Activated CD4-positive, alpha-beta T cell treated with anti-CD3 and anti-CD28 coated beads, Interleukin-10, Interleukin-2, amounts not matched to agents 100 ng/mL and 50 ng/mL, durations not matched to agents 16 hours and 8 hours (primary cell): ENCODE results near the gene CHURC1.
A peak's percentile ranks its signal among the peaks of the same experiment; 100 is the strongest.

Source experiments
- DNase-seq: peaks from one replicate; pipeline ENCODE4 v3.0.0-alpha.2; 2020

CHURC1 gene

DNA sequence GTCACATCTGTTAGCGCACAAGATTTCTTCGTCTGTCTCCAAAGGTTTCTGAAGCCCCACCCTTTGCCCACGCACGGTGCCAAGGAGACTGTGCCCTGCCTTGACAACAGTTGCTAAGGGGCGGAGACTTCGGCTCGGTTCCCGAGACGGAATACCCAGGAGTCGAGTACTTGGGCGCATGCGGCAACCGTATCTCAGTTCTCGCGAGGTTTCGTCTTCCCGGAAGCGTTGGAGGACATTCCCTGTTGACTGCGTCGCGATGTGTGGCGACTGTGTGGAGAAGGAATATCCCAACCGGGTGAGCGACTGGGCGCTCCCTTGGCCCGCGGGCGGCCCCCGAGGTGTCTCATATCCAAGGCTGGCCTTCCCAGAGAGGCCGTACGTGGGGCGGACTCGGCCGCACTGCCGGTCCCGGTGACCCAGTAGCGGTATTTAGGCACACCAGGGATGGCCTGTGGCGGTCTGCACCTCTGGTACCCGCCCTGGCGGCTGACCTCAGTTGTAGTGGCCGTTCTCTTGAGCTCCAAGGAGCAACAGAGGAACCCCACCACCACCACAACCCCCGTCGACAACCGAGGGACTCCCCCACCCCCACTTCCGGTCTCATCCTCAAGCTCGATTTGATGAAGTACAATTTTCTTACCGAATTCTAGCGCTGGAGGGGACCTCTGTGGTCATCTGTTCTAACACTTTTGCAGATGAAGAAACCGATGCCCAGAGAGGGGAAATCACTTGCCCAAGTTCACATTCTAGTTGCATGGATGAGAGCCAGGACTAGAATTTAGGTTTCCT is at the start of gene CHURC1:
CHURC1 (plus strand) TSS at position 219 of the 792 bp plus-strand sequence; CDS start at position 260, 41 bp downstream.
- DNase-seq: peak; percentile 98

DNA sequence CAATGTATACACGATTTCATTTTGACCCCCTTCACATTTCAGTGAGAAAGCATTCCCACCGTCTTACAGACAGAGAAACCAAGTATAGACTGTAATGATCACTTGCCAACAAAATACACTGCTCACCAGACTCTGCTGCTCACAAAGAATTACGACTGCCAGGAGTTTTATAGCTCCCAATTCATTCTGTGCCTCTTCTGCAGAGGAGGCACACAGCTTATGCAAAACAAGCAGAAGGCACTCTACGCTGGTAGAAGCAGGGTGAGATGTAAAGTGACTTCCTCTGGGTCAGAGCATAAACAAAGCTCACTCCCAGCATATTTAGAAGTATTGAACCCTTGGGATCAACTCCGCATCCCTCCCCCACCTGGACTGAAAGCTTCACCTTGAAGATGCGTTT is 49.1 kb upstream of the CHURC1 start:
- no peak for DNase-seq

DNA sequence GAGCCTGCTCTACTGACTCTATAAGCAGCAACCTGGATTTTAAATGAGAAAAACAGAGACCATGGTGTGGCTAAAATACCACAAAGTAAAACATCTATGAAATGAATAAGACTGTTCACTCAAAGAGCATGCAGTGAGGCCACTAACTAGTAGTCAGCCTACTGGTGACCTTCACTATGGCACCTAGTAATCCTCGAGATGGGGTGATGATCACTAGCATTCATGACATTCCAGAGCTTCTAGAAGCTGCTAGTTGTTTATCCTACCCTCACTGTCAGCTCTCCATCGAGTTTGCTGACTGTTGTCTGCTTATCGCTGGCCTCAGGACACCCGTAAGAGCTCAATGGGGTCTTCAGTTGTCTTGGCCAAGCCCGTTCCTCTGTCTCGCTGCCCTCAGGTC is 48.3 kb upstream of the CHURC1 start:
- DNase-seq: no peak

- no peak for DNase-seq
These were observed 47.1 kb upstream of the CHURC1 start for GRCh38 chr14:64867182-64867581.

DNA sequence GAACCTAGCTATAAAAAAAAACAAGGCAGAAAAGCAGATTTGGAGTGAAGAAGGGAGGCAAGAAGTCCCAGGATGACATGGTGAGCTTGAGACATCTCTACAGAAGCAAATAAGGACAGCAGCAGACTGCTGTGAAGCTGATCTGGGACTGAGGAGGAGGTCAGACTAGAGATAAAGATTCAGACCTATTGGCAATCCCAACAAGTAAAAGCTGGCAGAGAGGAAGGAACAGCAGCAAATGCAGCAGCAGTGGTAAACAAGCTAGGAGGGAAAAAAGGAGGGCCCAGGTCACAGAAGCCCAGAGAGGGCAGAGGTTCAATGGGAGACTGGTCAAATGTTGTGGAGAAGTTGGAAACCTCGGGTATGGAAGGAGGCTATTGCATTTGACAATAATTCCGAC is 45.9 kb upstream of the CHURC1 start:
- DNase-seq: no peak

DNA sequence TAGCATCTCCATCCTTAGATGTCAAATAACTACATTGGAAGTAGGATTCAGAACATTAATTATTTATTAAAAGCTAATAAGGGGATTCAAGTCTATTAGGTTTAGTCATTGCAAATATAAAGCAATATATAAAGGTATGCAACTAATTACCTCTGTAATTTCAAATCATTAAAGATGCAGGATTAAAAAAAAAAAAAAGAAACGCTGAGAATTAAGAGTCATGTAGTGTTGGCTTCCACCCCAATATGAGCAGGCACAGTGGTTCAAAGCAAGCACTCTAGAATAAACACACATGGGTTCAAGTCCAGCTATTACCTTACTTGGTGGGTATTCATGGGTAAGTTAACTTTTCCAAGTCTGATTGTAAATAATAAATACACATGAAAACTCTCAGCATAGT is 45.4 kb upstream of the CHURC1 start:
- DNase-seq: no peak

DNA sequence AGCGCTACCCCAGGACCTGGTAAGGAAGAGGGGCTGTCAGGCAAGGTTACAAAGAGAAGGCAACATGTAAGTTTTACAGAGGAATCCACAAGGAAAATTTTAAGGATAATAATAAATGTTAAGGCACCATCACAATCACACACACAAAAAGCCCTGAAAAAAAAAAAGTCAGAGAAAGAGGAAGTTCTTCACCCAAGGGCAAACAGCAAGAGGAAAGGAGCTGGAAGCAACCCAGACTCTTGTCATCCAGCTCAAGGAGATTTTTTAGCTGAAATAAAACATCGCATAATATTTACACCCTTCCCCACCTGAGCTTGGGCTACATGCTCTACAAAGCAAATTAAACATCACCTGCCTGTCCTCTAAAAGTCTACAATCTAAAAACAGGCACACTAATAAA is 44.1 kb upstream of the CHURC1 start:
- DNase-seq: no peak

DNA sequence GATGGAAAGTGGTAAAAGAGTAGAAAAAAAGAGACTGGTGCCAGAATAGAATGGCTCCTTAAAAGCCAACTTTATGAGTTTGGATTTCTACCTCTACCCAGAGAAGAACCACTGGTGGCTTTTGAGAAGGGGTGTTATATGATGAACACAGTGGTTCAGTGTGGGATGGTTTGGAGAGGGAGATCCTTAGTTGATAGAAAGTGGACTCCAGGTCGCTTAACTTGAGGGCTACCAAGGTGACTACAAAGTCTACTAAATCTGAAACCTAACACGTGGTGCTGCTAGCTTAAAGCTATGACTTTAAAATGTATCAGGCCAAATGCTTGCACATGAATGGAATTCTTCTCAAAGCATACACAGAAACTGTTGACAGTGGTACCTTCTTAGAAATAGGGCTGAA is 42.9 kb upstream of the CHURC1 start:
- DNase-seq: peak; percentile 16

- no peak for DNase-seq
These were observed 40.6 kb upstream of the CHURC1 start for GRCh38 chr14:64873506-64874219.

DNA sequence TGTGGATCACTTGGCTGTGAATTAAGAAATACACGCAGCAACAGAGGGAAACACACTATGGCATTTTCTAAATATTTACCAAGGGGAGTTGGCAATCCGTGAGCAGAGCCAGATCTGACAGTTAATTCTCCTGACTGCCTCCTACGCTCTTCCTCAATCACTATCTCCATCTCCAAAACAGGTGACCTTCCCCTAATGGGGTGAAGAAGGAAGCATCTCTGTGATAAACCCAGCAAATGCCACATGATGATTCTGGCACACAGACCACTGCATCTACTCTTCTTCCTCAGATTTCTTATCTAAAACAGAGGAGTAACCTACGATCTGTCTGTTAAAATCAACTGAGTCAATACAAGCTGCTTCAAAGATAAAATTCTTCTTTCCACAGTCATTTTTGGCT is 38.9 kb upstream of the CHURC1 start:
- DNase-seq: no peak

GRCh38 chr14:64877846-64878245 is 36.4 kb upstream of the CHURC1 start:
- no peak for DNase-seq

- DNase-seq: no peak
These were observed 35.2 kb upstream of the CHURC1 start for GRCh38 chr14:64878837-64879634.

DNA sequence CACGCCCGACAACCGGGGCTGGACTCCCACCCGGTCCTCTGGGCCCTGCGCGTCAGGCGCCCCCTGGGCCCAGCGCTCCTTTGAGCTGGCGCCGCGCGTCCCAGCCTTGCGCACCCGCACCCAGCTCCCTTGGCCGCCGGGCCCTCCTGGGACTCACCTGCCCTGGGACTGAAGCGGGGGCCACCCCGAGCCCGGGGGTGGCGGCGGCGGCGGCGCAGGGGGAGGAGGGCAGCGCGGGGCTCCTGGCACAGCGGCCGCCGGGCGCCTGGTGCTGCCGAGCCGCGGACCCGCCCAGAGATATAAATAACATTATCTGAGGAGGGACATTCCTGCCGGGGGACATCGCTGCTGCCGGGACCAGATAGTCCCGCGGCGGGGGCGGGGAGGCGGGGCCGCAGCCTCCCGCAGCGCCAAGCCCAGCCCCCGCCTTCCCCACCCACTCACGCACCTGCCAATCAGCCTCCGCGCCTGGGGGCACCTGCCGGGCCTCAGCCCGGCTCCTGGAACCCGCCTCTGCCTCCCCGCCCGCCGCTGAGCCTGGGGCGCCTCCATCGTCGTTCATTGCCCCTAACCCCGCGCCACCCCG is 34.5 kb upstream of the CHURC1 start, which contains the start of gene SPTB:
SPTB (minus strand) TSS at position 273 of the 586 bp plus-strand sequence. CDS start 56,813 bp downstream, outside the sequence.
- DNase-seq: peak; percentile 51

DNA sequence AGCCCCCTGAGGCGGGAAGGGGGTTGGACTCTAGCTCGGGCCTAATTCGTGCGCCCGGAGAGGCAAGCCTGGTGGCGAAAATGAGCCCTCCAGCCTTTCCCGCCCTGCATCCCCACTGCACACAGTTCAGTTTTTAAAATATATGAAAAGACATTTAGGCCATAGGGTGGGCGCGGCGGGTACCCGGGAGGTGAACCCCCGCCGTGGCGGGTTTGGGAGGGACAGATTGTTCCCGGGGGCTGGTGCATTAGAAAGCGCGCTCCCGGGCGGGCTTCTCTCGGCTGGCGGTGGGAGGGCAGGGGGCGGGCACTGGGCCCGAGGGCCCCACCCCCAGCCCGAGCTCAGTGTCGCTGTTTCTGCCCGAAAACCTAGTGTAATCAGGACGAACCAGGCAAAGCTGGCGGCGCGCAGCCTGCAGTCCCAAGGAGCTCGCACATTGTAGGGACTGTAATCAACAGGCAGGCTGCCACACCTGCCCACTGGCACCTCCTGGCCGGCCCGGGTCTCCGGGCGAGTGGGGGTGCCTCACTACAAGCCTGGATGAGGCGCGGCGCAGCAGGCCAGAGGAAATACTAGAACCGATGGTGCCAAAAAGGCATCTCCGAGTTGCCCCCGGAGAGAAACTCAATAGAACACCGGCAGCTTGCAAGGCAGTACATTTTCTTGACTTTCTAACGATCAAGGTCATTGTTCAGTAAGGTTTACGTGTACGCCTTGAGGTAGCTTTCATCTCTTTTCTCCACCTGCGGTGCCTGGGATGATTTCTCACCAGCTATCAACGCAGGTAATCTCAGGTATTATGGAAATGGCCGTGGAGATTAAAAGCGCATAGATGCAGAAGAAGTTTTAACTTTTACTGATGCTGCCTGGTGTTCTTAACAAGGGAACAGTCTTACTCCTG is 33.8 kb upstream of the CHURC1 start:
- peak; percentile 54 for DNase-seq

DNA sequence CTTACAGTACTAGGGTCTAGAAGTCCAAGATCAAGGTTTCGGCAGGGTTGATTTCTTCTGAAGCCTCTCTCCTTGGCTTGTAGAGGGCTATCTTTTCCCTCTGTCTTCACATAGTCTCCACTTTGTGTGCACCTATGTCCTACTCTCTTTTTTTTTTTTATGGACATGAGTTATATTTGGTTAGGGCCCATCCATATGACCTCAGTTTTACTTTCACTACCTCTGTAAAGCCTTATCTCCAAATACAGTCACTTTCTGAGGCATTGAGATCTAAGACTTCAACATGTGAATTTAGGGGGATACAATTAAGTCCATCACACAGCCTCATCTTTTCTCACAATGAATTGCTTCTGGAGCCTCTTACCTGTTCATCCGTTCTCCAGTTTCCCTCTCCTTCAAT is 28.7 kb upstream of the CHURC1 start:
- DNase-seq: no peak

DNA sequence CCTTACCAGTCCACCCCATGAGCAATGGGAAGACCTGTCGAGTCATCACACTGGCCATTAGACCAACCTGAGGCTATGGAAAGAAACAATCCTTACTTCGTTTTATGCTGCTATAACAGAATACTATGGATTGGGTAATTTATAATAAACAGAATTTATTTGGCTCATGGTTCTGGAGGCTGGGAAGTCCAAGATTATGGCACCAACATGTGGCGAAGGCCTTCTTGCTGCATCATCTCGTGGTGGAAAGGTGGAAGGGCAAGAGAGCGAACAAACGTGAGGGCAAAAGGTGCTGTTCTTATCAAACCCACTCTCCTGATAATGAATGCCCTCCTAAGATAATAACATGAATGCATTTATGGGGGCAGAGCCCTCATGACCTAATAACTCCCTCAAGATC is 24.9 kb upstream of the CHURC1 start:
- DNase-seq: no peak

GRCh38 chr14:64891173-64891838 is 22.9 kb upstream of the CHURC1 start:
- no peak for DNase-seq

GRCh38 chr14:64891839-64892375 is 22.3 kb upstream of the CHURC1 start:
- DNase-seq: peak; percentile 55

DNA sequence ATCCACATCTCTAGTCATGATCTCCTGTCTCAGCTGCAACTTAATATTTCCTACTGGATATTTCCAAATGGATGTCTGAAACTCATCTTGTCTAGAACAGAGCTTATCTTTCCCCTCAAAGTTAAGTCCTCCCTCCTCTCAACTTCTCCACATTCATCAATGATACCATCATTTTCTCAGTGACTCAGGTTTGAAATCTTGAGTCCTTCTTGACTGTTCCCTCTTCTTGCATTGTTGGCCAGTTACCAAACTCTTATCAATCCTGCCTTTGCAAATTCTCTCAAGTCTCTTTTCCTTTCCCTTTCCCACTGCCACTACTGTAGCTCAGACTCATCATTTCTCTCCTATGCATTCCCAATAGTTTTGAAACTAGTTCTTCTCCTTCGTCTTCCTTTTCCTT is 14.3 kb upstream of the CHURC1 start:
- DNase-seq: no peak

DNA sequence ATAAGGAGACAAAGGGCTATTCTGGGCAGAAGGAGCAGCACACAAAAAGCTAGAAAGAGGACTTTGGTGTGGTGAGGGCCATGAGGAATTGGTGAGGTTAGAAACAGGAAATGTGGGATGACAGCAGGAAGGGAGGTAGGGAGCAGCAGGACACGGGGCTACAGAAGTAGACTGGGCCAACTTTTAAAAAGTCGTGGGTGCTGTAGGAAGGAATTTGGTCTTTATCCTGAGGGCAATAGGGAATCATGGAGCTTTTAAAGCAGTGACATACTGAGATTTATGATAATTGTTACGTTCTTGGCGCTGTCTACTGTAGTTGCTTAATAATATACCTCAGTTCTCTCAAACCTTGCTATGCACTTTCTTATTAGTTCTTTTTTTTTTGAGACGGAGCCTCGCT is 8.2 kb upstream of the CHURC1 start:
- no peak for DNase-seq

- no peak for DNase-seq
These were observed 3.3 kb upstream of the CHURC1 start for GRCh38 chr14:64910847-64911495.
